ENCODE measurements around the gene PMS1.

DNA sequence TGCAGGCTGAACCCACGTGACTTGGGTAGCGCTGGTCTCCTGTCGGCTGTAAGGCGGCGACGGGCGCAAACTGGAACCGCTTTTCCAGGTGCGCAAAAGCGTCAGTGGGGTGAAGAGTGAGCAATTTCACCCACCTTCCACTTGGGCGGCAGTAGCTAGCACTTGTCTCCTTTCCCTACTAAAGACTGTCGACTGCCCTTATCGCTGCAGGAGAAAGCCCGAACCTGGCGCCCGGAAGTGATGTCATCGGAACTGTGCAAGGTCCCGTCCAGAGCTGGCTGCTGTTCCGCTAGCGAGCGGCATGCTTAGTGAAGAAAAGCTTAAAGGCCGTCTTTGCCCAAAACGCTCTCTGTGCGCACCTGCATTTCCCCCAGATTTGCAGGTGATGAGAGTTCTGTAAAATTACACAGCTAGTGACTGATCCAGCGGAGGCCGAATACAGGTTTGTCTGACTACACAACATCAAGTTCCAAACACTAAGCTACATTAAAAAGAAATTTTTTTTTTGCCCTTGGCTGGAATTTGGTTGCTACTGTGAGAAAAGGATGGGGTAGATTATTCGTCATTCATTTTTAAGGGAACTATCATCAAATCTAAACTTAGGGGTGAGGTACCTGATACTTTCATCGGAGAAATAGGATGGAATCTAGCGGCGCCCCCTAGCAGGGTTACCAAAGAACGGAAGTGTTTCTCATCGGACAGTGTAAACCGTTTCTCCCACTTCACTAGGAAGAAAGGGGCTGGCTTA, 21.5 kb upstream of the PMS1 start, which contains the start of gene OSGEPL1:
- no peak for TF ChIP-seq ZZZ3 (IDR thresholded peaks at IDR 0.05)
- TF ChIP-seq, protein P1, sequence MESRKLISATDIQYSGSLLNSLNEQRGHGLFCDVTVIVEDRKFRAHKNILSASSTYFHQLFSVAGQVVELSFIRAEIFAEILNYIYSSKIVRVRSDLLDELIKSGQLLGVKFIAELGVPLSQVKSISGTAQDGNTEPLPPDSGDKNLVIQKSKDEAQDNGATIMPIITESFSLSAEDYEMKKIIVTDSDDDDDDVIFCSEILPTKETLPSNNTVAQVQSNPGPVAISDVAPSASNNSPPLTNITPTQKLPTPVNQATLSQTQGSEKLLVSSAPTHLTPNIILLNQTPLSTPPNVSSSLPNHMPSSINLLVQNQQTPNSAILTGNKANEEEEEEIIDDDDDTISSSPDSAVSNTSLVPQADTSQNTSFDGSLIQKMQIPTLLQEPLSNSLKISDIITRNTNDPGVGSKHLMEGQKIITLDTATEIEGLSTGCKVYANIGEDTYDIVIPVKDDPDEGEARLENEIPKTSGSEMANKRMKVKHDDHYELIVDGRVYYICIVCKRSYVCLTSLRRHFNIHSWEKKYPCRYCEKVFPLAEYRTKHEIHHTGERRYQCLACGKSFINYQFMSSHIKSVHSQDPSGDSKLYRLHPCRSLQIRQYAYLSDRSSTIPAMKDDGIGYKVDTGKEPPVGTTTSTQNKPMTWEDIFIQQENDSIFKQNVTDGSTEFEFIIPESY (CRISPR knock-in tag; IDR thresholded peaks at IDR 0.05): no peak
- TF ChIP-seq, protein P2, sequence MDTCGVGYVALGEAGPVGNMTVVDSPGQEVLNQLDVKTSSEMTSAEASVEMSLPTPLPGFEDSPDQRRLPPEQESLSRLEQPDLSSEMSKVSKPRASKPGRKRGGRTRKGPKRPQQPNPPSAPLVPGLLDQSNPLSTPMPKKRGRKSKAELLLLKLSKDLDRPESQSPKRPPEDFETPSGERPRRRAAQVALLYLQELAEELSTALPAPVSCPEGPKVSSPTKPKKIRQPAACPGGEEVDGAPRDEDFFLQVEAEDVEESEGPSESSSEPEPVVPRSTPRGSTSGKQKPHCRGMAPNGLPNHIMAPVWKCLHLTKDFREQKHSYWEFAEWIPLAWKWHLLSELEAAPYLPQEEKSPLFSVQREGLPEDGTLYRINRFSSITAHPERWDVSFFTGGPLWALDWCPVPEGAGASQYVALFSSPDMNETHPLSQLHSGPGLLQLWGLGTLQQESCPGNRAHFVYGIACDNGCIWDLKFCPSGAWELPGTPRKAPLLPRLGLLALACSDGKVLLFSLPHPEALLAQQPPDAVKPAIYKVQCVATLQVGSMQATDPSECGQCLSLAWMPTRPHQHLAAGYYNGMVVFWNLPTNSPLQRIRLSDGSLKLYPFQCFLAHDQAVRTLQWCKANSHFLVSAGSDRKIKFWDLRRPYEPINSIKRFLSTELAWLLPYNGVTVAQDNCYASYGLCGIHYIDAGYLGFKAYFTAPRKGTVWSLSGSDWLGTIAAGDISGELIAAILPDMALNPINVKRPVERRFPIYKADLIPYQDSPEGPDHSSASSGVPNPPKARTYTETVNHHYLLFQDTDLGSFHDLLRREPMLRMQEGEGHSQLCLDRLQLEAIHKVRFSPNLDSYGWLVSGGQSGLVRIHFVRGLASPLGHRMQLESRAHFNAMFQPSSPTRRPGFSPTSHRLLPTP (IDR thresholded peaks at IDR 0.05; ENCODE audit: borderline replicate concordance, extremely low read depth, insufficient read length): no peak
- TF ChIP-seq, protein P3, sequence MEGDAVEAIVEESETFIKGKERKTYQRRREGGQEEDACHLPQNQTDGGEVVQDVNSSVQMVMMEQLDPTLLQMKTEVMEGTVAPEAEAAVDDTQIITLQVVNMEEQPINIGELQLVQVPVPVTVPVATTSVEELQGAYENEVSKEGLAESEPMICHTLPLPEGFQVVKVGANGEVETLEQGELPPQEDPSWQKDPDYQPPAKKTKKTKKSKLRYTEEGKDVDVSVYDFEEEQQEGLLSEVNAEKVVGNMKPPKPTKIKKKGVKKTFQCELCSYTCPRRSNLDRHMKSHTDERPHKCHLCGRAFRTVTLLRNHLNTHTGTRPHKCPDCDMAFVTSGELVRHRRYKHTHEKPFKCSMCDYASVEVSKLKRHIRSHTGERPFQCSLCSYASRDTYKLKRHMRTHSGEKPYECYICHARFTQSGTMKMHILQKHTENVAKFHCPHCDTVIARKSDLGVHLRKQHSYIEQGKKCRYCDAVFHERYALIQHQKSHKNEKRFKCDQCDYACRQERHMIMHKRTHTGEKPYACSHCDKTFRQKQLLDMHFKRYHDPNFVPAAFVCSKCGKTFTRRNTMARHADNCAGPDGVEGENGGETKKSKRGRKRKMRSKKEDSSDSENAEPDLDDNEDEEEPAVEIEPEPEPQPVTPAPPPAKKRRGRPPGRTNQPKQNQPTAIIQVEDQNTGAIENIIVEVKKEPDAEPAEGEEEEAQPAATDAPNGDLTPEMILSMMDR (IDR thresholded peaks at IDR 0.05 in 2 of 3, conservative IDR thresholded peaks at IDR 0.05 in 1 of 3; ENCODE audit: insufficient read depth in 2 of 3, low read depth in 1 of 3, low read length in 3 of 3): peak; percentile 48 to 56 (median 51); a peak in 5 of 6 replicates
- TF ChIP-seq CBX8 (IDR thresholded peaks at IDR 0.05; ENCODE audit: borderline replicate concordance, extremely low read depth, low read depth, low read length, poor library complexity, severe bottlenecking): no peak
- TF ChIP-seq EP300 (IDR thresholded peaks at IDR 0.05; ENCODE audit: low read length): no peak; the same call in 1 of the 2 replicates
- TF ChIP-seq POLR2A (conservative IDR thresholded peaks at IDR 0.05): peak; percentile 91
- TF ChIP-seq SRSF3 (IDR thresholded peaks at IDR 0.05; ENCODE audit: insufficient read depth, low read length): no peak
- no peak for TF ChIP-seq ZNF253 (CRISPR knock-in tag; conservative IDR thresholded peaks at IDR 0.05)
